Caco-2 (cell line): ENCODE results near the gene LPA. TPM values are rescaled to one million over a fixed set of nuclear protein-coding genes. Genes with fewer than 3 reads are reported as not detected.
"Not testable (repeated sequence)": the region's sequence is repeated elsewhere in the genome, so short reads cannot be mapped to it uniquely, and the experiment has no call there.

ENCODE experiments used
- BruUV-seq: library from RNA; stranded (reverse); fragments of 400-500 nt; replicated peaks from 2 replicates; lab custom pipeline; 2021; lab: Mats Ljungman, UMichigan
- CTCF ChIA-PET: fragments of 300-600 bp; sonication (Branson Sonifier 250); formaldehyde crosslinking; loops from one replicate; lab custom pipeline; 2022; ENCODE audit warnings: antibody characterized with exemption; lab: Charles Lee
- POLR2A ChIA-PET: fragments of 300-600 bp; sonication (Branson Sonifier 250); formaldehyde crosslinking; loops from one replicate; lab custom pipeline; 2022; ENCODE audit warnings: antibody characterized with exemption; lab: Charles Lee
- DNase-seq, 2 experiments: peaks; one replicate each; pipeline versions ENCODE4 v3.0.0 to v3.0.0-alpha.2; 2020 to 2022
- H3K27me3 ChIP-seq: replicated peaks from 2 replicates; pipeline ENCODE4 v1.6.0; 2011; ENCODE audit warnings: low read length; ENCODE audit not compliant: control insufficient read depth, insufficient read depth
- H3K36me3 ChIP-seq: 2 replicates; pipeline ENCODE4 v1.5.1; 2011; ENCODE audit warnings: low read length; ENCODE audit not compliant: control insufficient read depth, insufficient read depth
- H3K4me1 ChIP-seq: fragments of 250-450 bp; sonication (Bioruptor Pico); 2 replicates; pipeline ENCODE4 v1.5.1; 2020; ENCODE audit warnings: mild to moderate bottlenecking
- H3K4me3 ChIP-seq: 2 replicates; pipeline ENCODE4 v1.5.1; 2011; ENCODE audit warnings: low read depth, mild to moderate bottlenecking, control low read depth, low read length
- H3K9me3 ChIP-seq: fragments of 250-450 bp; sonication (Bioruptor Pico); 2 replicates; pipeline ENCODE4 v1.5.1; 2020; ENCODE audit warnings: mild to moderate bottlenecking, moderate library complexity
- H3K27ac Mint-ChIP-seq: one replicate; pipeline ENCODE4 v1.8.0; 2022; ENCODE audit warnings: mixed read lengths; ENCODE audit not compliant: unreplicated experiment
- H3K27me3 Mint-ChIP-seq: one replicate; pipeline ENCODE4 v1.8.0; 2022; ENCODE audit warnings: mixed read lengths; ENCODE audit not compliant: insufficient read depth, unreplicated experiment
- H3K36me3 Mint-ChIP-seq: one replicate; pipeline ENCODE4 v1.8.0; 2022; ENCODE audit warnings: mild to moderate bottlenecking, mixed read lengths; ENCODE audit not compliant: insufficient read depth, unreplicated experiment
- H3K4me1 Mint-ChIP-seq: one replicate; pipeline ENCODE4 v1.8.0; 2022; ENCODE audit warnings: low read depth, mixed read lengths; ENCODE audit not compliant: unreplicated experiment
- H3K4me3 Mint-ChIP-seq: one replicate; pipeline ENCODE4 v1.8.0; 2022; ENCODE audit warnings: mild to moderate bottlenecking, moderate library complexity, mixed read lengths; ENCODE audit not compliant: unreplicated experiment
- H3K9me3 Mint-ChIP-seq: one replicate; pipeline ENCODE4 v1.8.0; 2022; ENCODE audit warnings: mixed read lengths; ENCODE audit not compliant: unreplicated experiment
- intact Hi-C: fragments of 100-400 bp; cut with micrococcal nuclease; formaldehyde crosslinking; loops from one replicate; pipeline ENCODE4 v1.10.0; 2022; ENCODE audit not compliant: unreplicated experiment
- total RNA-seq: library from RNA; stranded (reverse); gene quantifications from 2 replicates; pipeline ENCODE4 v1.2.3, GENCODE V29; 2022
- TF ChIP-seq, protein P1 (sequence below), 2 experiments: fragments of 200-600 bp in 1 of 2; IDR thresholded peaks; 1 replicate in 1 of 2; 2 replicates in 1 of 2; pipeline versions ENCODE4 v1.5.1 to v1.8.0; 2011 to 2022; ENCODE audit warnings: antibody characterized with exemption in 1 of 2, control low read depth in 1 of 2, inconsistent platforms in 1 of 2, low read depth in 1 of 2, low read length in 1 of 2, mild to moderate bottlenecking in 1 of 2, moderate library complexity in 1 of 2; ENCODE audit not compliant: insufficient read depth in 1 of 2, severe bottlenecking in 1 of 2, unreplicated experiment in 1 of 2

Gene LPA
- total RNA-seq, 1 experiment from 2014 or later: not detected

- Histone ChIP-seq H3K4me1 (no peaks in the 10 kb centered on the region), H3K27me3 (no peaks in the 10 kb centered on the region), H3K4me3 (no peak overlapping the region), H3K9me3 (no peaks in the 10 kb centered on the region), H3K36me3 (no peaks in the 10 kb centered on the region)
- no TSS peak for BruUV-seq
- TF ChIP-seq, protein P1, sequence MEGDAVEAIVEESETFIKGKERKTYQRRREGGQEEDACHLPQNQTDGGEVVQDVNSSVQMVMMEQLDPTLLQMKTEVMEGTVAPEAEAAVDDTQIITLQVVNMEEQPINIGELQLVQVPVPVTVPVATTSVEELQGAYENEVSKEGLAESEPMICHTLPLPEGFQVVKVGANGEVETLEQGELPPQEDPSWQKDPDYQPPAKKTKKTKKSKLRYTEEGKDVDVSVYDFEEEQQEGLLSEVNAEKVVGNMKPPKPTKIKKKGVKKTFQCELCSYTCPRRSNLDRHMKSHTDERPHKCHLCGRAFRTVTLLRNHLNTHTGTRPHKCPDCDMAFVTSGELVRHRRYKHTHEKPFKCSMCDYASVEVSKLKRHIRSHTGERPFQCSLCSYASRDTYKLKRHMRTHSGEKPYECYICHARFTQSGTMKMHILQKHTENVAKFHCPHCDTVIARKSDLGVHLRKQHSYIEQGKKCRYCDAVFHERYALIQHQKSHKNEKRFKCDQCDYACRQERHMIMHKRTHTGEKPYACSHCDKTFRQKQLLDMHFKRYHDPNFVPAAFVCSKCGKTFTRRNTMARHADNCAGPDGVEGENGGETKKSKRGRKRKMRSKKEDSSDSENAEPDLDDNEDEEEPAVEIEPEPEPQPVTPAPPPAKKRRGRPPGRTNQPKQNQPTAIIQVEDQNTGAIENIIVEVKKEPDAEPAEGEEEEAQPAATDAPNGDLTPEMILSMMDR (IDR thresholded peaks at IDR 0.05; ENCODE audit: insufficient read depth in 1 of 2, low read depth in 1 of 2, low read length in 1 of 2, severe bottlenecking in 1 of 2, unreplicated experiment in 1 of 2): no peak
- POLR2A ChIA-PET: no interaction called here
- Mint-ChIP-seq H3K4me3 (no peak overlapping the region), H3K9me3 (peaks cover 10% of the 10 kb centered on the region), H3K36me3 (no peaks in the 10 kb centered on the region), H3K27me3 (peaks cover 3% of the 10 kb centered on the region), H3K4me1 (no peaks in the 10 kb centered on the region), H3K27ac (no peak overlapping the region)
- intact Hi-C loops: no loop called here
- no peak for DNase-seq
- CTCF ChIA-PET: no interaction called here
Observed at GRCh38 chr6:160678744-160679401, 14.8 kb upstream of the LPA start.

GRCh38 chr6:160678230-160678629 is 14.2 kb upstream of the LPA start:
- ChIA-PET CTCF (no interaction called here), POLR2A (no interaction called here)
- Histone ChIP-seq H3K4me3 (no peak overlapping the region), H3K9me3 (no peaks in the 10 kb centered on the region), H3K4me1 (no peaks in the 10 kb centered on the region), H3K36me3 (no peaks in the 10 kb centered on the region), H3K27me3 (no peaks in the 10 kb centered on the region)
- Mint-ChIP-seq H3K4me1 (no peaks in the 10 kb centered on the region), H3K36me3 (no peaks in the 10 kb centered on the region), H3K9me3 (peaks cover 10% of the 10 kb centered on the region), H3K27ac (no peak overlapping the region), H3K27me3 (peaks cover 5% of the 10 kb centered on the region), H3K4me3 (no peak overlapping the region)
- TF ChIP-seq, protein P1 (IDR thresholded peaks at IDR 0.05; ENCODE audit: insufficient read depth in 1 of 2, low read depth in 1 of 2, low read length in 1 of 2, severe bottlenecking in 1 of 2, unreplicated experiment in 1 of 2): no peak
- DNase-seq: no peak
- intact Hi-C loops: no loop called here
- no TSS peak for BruUV-seq

DNA sequence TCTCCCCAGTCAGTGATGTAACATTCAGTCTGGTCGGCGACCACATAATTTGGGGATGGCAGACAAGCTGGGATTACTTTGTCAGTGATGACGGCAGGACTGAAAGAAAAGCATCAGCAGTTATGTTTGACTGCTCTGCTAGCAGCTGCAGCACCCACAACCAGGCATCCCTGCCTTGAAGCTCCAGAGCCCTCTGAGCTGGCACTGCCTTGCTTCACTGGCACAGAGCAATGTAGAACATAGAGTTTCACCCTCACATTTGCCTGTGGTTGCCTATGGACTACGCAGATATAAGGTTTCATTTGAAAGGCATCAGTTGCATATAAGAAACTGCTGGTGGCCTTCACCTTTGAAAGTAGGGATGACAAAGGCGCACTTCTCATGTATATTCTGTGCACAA is 12.3 kb upstream of the LPA start:
- H3K36me3 ChIP-seq, BruUV-seq, H3K27ac Mint-ChIP-seq, POLR2A ChIA-PET, H3K4me3 Mint-ChIP-seq, H3K4me3 ChIP-seq, H3K4me1 Mint-ChIP-seq, H3K4me1 ChIP-seq, DNase-seq, H3K27me3 ChIP-seq, intact Hi-C loops, H3K9me3 Mint-ChIP-seq, CTCF ChIA-PET, H3K9me3 ChIP-seq, H3K27me3 Mint-ChIP-seq, H3K36me3 Mint-ChIP-seq: not testable (repeated sequence)
